GM19043 (cell line): ENCODE results near the gene CCR6.
A peak's percentile ranks its signal among the peaks of the same experiment; 100 is the strongest.
"Not testable (repeated sequence)": the region's sequence is repeated elsewhere in the genome, so short reads cannot be mapped to it uniquely, and the experiment has no call there.

Experiments
- ATAC-seq: cut with Tn5 transposase; IDR thresholded peaks from one replicate; pipeline ENCODE4 v1.9.1; 2021; ENCODE audit warnings: low read depth; ENCODE audit not compliant: unreplicated experiment

Gene CCR6

GRCh38 chr6:167122827-167123657 lies at the start of gene CCR6:
Gene CCR6, plus strand, starts transcription at chr6:167123096. Its CDS starts 13,039 bp downstream, at chr6:167136135.
- ATAC-seq, result no peak

DNA sequence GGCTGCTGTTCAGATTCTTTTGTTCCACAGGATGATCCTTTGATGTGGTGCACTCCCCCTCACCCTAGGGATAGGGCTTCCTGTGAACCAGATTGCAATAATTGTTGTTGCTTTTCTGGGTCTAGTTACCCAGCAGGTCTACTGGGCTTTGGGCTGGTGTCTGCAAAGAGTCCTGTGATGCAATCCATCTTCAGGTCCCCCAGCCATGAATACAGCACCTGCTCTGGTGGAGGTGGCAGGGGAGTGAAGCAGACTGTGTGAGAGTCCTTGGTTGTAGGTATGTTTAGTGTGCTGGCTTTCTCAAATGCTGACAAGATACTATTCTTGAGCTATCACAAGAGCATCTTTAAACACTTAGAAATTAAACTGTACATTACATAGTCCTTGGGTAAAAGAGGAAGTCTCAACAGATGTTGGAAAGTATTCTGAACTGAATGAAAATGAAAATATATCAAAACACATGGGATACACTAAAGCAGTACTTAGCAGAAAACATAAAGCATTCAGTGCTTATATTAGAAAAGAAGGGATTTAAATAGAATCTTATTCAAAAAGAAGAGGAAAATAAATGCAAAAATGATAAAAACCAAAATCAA lies 49.1 kb upstream of the CCR6 start:
- ATAC-seq, result no peak

GRCh38 chr6:167077241-167077932 lies 45.5 kb upstream of the CCR6 start:
- ATAC-seq, result no peak

DNA sequence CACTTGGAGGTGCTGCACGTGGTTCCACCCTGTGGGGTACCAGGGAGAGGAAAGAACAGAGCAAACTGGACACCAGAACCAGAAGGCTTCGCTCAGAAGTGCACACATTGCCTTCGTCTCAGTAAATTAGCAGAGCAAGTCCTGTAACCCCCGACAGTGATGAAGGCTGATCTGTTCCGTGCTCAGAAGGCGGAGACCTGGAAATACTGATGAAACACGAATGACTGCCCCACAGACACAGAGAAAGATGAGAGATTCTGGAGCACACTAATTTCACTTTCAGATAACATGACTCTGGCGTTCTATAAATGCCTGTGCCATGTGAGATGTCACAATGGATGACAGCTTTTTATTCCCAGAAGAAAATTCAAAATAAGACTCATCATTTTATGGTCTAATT lies 44.2 kb upstream of the CCR6 start:
- no peak for ATAC-seq

DNA sequence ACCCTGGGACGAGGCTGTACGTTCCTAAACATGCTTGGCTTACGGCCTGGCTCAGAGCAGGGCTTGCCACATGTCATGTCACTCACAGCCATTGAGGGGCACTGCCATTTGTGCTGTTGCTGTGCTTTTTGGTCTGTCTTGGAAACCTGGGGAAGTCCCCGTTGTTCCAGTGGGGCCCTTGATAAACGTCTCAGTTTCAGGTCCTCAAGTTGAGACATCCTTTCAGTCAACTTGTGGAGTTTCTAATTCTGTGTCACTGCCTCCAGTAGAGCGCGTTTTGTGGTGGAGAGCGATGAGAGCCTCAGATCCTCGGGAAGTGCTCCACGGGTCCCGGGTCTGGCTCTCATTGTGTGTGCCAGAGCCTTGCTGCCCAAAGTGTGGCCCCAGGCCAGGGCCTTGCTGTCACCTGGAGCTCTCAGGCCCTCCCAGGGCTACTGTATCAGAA lies 43.0 kb upstream of the CCR6 start:
- peak; percentile 100 for ATAC-seq

DNA sequence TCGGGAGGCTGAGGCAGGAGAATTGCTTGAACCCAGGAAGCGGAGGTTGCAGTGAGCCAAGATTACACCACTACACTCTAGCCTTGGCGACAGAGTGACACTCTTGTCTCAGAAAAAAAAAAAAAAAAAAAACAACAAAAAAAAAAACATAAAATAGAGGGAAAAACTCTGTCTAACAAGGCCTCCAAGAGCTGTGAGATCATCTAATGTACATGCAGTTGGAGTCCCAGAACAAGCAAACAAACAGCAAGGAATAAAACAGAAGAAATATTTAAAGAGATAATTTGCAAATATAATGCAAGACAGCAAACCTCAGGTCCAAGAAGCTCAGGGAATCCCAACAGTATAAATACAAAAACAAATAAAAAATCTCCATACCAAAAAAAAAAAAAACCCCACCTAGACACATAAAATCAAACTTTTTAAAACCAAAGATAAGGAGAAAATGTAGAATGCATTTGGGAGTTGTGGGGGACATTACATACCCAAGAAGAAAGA lies 35.0 kb upstream of the CCR6 start:
- ATAC-seq, result no peak

DNA sequence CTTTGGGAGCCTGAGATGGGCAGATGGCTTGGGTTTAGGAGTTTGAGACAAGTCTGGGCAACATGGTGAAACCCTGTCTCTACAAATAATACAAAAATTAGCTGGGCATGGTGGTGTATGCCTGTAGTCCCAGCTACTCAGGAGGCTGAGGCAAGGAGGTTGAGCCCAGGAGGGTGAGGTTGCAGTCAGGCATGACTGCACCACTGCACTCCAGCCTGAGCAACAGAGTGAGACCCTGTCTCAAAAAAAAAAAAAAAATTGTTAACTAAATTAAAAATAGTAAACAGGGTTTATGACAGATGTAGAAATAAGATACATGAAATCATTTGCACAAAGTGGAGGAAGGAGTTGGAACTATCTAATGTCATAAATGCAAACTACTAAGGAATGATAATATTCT lies 34.2 kb upstream of the CCR6 start:
- not testable (repeated sequence) for ATAC-seq

DNA sequence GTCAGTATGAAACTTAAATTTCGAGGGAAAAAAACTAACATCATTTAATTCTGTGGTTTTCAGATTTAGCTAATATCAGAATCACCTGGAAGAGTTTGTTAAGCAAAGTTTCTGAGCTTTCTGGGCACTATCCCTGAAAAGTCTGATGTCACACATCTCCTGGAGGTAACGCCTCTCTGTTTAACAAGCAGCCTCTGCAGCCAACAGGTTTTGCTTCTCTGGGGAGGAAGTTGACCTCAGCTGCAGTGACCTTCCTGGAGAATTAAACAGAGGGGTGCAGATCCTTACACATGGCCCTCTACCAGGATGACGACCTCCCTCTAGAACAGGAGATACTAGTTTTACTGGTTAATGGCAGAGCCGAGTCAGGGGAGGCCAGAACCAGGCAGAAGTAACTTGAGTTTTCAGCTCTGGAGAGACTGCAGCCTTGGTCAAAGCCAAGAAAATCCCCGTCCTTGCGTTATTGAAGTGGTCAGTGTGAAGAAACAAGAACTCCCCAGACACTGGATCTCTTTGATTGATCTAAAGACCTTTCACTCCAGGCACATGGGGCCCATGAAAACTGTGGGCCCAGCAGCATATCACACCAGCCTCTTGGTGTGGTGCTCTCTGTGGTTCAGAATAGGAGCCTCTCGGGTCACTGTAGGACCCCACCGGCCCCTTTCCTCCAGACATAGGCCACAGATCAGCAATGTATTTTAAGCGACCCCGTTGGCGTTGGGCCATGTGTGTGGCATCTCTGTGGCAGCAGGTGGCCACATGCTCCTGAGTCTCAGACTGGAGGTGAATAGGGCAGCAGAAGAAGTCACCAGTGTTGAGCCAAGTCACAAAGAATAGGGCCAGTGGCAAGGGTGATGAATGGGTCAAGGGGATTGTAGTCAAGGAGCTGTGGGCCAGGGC lies 33.4 kb upstream of the CCR6 start:
- ATAC-seq, result no peak

DNA sequence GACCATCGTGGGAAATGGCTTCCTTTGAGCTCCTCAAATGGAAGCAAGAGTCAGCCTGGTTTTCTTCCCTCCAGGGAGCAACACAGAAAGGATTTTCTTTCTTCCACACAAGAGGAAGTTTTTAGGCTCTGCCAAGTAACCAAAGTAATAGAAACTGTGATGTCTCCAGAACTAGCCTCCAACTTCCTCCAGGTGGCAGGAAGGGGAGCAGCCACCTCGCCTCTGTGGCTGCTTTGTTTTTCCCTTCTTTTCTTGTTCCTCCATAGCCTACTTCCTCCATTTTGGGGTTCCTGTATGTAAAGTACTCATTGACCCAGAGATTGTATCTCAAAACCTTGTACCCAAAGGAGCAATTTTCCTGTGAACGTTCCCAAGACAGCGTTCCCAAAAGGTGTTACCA lies 32.7 kb upstream of the CCR6 start:
- no peak for ATAC-seq

GRCh38 chr6:167091026-167091804 lies 31.7 kb upstream of the CCR6 start:
- ATAC-seq, result no peak

DNA sequence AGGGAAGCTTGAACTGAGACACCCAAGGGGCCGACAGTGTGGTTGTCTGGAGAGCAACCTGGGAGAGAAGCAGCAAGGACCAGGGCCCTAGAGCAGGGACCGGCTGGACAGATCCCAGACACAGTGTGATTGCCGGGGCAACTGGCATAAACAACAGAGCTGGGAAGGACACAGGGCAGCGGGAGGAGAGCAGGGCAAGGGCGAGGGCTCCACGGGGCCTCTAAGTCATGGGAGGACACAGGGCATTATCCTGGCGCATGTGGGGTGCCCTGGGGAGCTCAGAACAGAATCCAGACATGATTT lies 31.1 kb upstream of the CCR6 start:
- no peak for ATAC-seq

GRCh38 chr6:167092672-167093339 lies 30.1 kb upstream of the CCR6 start:
- ATAC-seq, result no peak

DNA sequence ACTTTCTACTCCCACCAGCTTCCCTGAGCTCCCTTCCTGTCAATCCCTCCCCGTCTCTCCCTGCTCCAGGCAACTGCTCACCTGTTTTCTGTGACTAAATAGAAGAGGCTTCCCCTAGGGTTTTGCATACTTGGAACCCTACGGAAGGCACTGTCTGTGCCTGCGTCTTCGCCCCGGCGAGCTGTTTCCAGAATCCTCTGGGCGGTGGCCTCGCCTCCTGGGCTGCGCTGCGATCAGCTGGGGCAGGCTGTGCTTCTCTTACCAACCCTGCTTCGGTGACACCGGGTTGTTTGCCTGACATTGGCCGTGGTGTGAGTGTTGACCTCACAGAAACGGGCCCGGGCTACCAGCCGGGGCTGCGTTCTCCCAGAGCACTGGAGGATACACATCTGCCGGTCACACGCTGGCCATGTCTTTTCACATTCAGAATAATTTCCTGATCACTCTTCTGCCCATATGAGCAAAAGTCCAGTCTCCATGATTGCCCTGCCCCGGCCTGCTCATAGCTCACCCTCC lies 29.4 kb upstream of the CCR6 start:
- ATAC-seq, result no peak

GRCh38 chr6:167093922-167094432 lies 28.9 kb upstream of the CCR6 start:
- peak; percentile 38 for ATAC-seq

- ATAC-seq, result peak; percentile 15
These were observed 28.5 kb upstream of the CCR6 start for GRCh38 chr6:167094436-167094819.

DNA sequence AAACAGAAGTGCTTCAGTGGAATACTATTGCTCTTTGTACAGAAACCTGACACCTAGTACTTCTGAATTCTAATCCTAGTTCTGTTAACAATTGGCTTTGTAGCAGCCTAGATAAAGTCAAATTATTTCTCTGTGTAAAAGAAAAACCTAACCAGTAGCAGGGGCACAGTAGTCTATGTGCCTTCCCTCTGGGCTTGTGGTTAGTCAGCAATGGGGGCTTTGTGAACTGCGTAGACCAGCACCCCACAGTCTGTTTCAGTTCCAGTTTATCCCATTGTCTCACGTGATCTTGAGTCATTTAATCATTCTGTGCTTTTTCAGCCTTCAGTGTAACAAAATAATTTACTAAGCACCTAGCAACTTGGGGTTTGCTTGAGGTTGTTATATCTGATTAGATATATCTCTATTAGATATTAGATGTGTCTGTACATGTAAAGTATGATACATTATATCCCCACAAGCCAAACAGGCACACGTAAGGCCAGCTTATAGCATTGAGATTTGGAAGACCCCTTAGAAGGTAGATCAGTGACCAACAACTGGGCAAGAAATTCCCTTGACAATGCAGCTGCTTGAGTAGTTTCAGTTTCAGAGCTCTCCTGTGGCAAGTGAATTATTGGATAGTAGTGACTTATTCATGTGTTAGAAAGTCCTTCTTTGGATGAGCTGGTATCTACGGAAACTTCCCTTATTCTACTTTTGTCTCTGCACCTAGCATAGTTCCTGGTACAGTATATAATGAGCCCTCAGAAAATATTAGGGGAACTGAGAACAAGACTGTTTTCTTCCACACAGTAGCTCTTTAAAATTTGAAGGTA lies 27.9 kb upstream of the CCR6 start:
- ATAC-seq, result peak; percentile 41

DNA sequence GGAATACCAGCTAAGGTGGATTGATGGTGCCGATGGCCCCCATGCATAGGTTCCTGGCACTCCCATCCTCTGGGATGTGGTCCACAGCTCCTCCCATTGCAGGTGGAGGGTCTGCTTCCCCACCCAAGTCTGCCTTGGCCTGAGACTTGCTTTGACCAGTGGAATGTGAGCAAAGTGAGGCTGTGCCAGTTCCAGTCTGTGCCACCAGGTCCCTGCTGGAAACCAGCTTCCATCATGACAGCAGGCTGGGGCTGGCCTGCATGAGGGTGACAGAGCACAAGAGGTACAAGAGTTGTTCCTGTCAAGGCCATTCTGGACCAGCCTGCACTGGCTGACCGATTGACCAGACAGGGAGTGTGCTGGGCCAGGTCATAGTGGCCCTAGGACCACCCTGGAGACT lies 27.0 kb upstream of the CCR6 start:
- ATAC-seq, result no peak

DNA sequence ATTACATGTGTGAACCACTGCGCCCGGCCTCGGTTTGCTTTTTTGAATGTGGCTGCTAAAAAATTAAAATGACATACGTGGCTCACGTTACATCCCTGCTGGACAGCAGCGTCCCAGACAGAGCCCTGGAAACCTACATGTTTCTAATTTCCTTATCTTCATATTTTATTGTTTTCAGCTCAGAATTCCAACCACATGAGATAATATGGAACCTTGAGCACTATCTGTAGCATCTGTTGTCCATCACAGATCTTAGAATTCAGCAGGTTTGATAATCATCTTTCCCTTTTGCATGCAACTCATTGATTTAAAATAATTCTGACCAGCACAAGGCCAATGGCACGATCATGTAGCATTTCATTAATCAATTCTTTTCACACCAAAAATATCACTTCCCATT lies 25.9 kb upstream of the CCR6 start:
- ATAC-seq, result no peak
